Spleen (tissue), 11 donors: ENCODE measurements around the gene ADAMTS19. TPM values are rescaled to one million over a fixed set of nuclear protein-coding genes. Genes with fewer than 3 reads are reported as not detected.
"Not testable (repeated sequence)": the region's sequence is repeated elsewhere in the genome, so short reads cannot be mapped to it uniquely, and the experiment has no call there.

Experiments
- DNase-seq: peaks from one replicate; pipeline ENCODE4 v3.0.0-alpha.2; 2020
- H3K27ac ChIP-seq, 8 donors: fragments of 200-600 bp; sonication (generic) in 7 of 8; 1 replicate in 4 of 8; 2 replicates in 4 of 8; pipeline versions ENCODE4 v1.5.0 to v1.8.0; 2016 to 2021; ENCODE audit warnings: inconsistent platforms in 4 of 8, mild to moderate bottlenecking in 4 of 8, moderate library complexity in 1 of 8
- H3K27me3 ChIP-seq, 7 donors: fragments of 200-600 bp; sonication (generic) in 6 of 7; replicated peaks in 1 of 7; 1 replicate in 4 of 7; 2 replicates in 3 of 7; pipeline versions ENCODE4 v1.5.0 to v1.8.0; 2016 to 2021; ENCODE audit warnings: inconsistent platforms in 3 of 7, mild to moderate bottlenecking in 1 of 7
- H3K36me3 ChIP-seq, 6 donors: fragments of 200-600 bp; sonication (generic) in 5 of 6; 1 replicate in 4 of 6; 2 replicates in 2 of 6; pipeline versions ENCODE4 v1.5.0 to v1.8.0; 2016 to 2021; ENCODE audit warnings: inconsistent platforms in 2 of 6
- H3K4me1 ChIP-seq, 6 donors: fragments of 200-600 bp; sonication (generic) in 5 of 6; 1 replicate in 3 of 6; 2 replicates in 3 of 6; pipeline versions ENCODE4 v1.5.0 to v1.8.0; 2016 to 2021; ENCODE audit warnings: inconsistent platforms in 3 of 6
- H3K4me3 ChIP-seq, 8 donors: fragments of 200-600 bp; sonication (generic) in 7 of 8; 1 replicate in 4 of 8; 2 replicates in 4 of 8; pipeline versions ENCODE4 v1.5.0 to v1.8.0; 2016 to 2021; ENCODE audit warnings: inconsistent platforms in 4 of 8, mild to moderate bottlenecking in 4 of 8, moderate library complexity in 2 of 8
- H3K9me3 ChIP-seq, 8 donors: fragments of 200-600 bp; sonication (generic) in 7 of 8; 1 replicate in 4 of 8; 2 replicates in 4 of 8; pipeline versions ENCODE4 v1.5.0 to v1.8.0; 2016 to 2021; ENCODE audit warnings: inconsistent platforms in 4 of 8
- POLR2A ChIP-seq, 3 donors: fragments of 450-650 bp; IDR thresholded peaks; one replicate each; pipeline ENCODE4 v1.5.1; 2017; ENCODE audit warnings: antibody characterized with exemption in 3 of 3, mild to moderate bottlenecking in 1 of 3
- POLR2AphosphoS5 ChIP-seq, 3 donors: sonication (generic); formaldehyde crosslinking; IDR thresholded peaks; one replicate each; pipeline ENCODE4 v1.5.1; 2017; ENCODE audit warnings: antibody characterized with exemption in 3 of 3
- WGBS, 5 donors: extraction: QIAGEN DNeasy Blood & Tissue Kit in 3 of 5; methylation state at CpG; one replicate each; pipeline versions ENCODE4 v1.1.5 to v1.1.7; 2013 to 2018; 5-methylcytosine and 5-hydroxymethylcytosine counted together
- intact Hi-C: fragments of 100-400 bp; cut with DNase I; formaldehyde crosslinking; loops from one replicate; pipeline ENCODE4 v1.15.0; 2023; ENCODE audit warnings: low total_unique reads
- polyA plus RNA-seq, 3 donors: library from polyadenylated mRNA; stranded (reverse); fragments of 200-250 nt; gene quantifications; one replicate each; pipeline ENCODE4 v1.2.1, GENCODE V29; 2013
- total RNA-seq, 7 donors: library from RNA; depleted of rRNA in 3 of 7; stranded (reverse); fragments of >200 nt in 3 of 7; fragmentation: NEBNext Ultra II Directional in 4 of 7; extraction: Animal tissue kit (Norgen Biotek cat#: 25700) in 4 of 7; gene quantifications; one replicate each; pipeline versions ENCODE4 v1.1.0 to v1.2.1, GENCODE V29; 2016 to 2021
- TF ChIP-seq, protein P1 (sequence below), 11 experiments: fragments of 200-600 bp in 7 of 11; fragments of 450-650 bp in 4 of 11; sonication (generic) in 4 of 11; IDR thresholded peaks in 8 of 11; conservative IDR thresholded peaks in 3 of 11; 1 replicate in 7 of 11; 2 replicates in 4 of 11; pipeline versions ENCODE4 v1.4.0 to v1.8.0; 2016 to 2021; ENCODE audit warnings: antibody characterized with exemption in 11 of 11, inconsistent platforms in 4 of 11, mild to moderate bottlenecking in 1 of 11
- donor health status: healthy with polysubstance abuse.
- donor health status: DM: no; HTN: no; CAD: no; lungs with moderate emphysema.
- donor health status: DM: no; HTN: no; CAD: no.
- donor health status: Bipolar disorder and iron deficiency.
- donor health status: healthy.
- donor health status: DM: no; HTN: no; CAD: no.
- donor health status: DM: yes; HTN: yes; CAD: no.

Gene ADAMTS19
- total and polyA plus RNA-seq, 10 donors: 0.02 TPM; not detected in 9

DNA sequence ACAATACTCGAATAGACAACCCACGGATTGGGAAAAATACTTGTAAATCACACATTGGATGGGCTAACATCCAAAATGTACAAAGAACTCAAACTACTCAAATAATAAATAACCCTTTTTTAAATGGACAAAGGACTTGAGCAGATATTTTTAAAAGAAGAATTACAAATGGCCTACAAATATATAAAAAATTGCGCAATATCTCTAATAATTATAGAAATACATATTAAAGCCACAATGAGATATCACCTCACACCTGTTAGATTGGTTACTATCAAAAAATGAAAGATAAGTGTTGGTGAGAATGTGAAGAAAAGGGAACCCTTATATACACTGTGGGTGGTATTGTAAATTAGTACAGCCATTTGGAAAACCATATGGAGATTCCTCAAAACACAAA lies 40.8 kb upstream of the ADAMTS19 start:
- Histone ChIP-seq H3K27me3 (no peaks in the 10 kb centered on the region), H3K9me3 (peaks cover 0 to 17% (median 10%) of the 10 kb centered on the region in 8 donors), H3K4me3 (no peak overlapping the region), H3K4me1 (no peaks in the 10 kb centered on the region), H3K36me3 (no peaks in the 10 kb centered on the region), H3K27ac (no peak overlapping the region)
- intact Hi-C loops: no loop called here
- 80 to 92% (median 86%) methylated on average over 3 of the region's 3 CpGs for WGBS, 5 donors
- DNase-seq: no peak
- no peak for TF ChIP-seq POLR2AphosphoS5 (IDR thresholded peaks at IDR 0.05)
- TF ChIP-seq POLR2A (IDR thresholded peaks at IDR 0.05): no peak
- TF ChIP-seq, protein P1, sequence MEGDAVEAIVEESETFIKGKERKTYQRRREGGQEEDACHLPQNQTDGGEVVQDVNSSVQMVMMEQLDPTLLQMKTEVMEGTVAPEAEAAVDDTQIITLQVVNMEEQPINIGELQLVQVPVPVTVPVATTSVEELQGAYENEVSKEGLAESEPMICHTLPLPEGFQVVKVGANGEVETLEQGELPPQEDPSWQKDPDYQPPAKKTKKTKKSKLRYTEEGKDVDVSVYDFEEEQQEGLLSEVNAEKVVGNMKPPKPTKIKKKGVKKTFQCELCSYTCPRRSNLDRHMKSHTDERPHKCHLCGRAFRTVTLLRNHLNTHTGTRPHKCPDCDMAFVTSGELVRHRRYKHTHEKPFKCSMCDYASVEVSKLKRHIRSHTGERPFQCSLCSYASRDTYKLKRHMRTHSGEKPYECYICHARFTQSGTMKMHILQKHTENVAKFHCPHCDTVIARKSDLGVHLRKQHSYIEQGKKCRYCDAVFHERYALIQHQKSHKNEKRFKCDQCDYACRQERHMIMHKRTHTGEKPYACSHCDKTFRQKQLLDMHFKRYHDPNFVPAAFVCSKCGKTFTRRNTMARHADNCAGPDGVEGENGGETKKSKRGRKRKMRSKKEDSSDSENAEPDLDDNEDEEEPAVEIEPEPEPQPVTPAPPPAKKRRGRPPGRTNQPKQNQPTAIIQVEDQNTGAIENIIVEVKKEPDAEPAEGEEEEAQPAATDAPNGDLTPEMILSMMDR (IDR thresholded peaks at IDR 0.05 in 8 of 11, conservative IDR thresholded peaks at IDR 0.05 in 3 of 11): no peak

DNA sequence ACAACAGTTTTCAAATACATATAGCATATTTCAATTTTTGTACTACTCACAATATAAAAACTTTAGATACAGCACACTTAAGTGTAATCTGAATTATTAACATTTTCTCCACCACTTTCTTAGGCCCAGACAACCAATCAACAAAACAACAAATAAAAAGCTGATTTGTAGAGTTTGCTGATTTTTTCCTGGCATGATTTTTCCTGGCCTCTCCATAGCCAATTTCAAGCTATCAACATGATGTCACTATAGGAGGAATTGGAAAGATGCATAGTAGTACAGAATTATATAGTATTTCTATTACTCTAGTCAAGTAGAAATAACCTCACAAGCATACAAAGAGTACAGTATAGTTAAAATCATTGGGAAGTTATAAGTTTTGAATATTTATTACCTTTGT lies 35.1 kb upstream of the ADAMTS19 start:
- H3K4me1 ChIP-seq: no peaks in the 10 kb centered on the region
- no peak overlapping the region for H3K27ac ChIP-seq
- TF ChIP-seq POLR2A (IDR thresholded peaks at IDR 0.05) (no peak), POLR2AphosphoS5 (IDR thresholded peaks at IDR 0.05) (no peak)
- TF ChIP-seq, protein P1 (IDR thresholded peaks at IDR 0.05 in 8 of 11, conservative IDR thresholded peaks at IDR 0.05 in 3 of 11): no peak
- H3K36me3 ChIP-seq: no peaks in the 10 kb centered on the region
- no peak overlapping the region for H3K4me3 ChIP-seq
- no peak for DNase-seq
- H3K27me3 ChIP-seq: no peaks in the 10 kb centered on the region
- intact Hi-C loops: no loop called here
- H3K9me3 ChIP-seq: no peaks in the 10 kb centered on the region

DNA sequence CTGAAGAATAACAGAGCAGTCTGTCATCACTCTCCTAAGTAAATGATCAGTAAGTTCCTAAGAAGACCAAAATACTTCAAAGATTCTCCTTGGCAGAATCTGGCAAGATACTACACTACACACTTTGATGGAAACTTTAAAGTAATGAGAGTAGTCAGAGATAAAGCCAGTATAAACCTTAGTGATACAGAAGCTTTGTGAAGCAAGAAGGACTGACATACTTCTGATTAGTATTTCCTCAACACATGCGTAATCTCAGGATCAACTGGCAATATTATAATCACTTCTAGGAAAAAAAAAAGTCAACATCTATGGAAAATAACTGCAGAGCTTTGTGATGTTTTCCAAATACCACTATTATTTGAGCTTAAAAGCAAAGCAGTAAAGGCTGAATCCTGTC lies 34.0 kb upstream of the ADAMTS19 start:
- Histone ChIP-seq H3K36me3 (no peaks in the 10 kb centered on the region), H3K4me3 (no peak overlapping the region), H3K27me3 (no peaks in the 10 kb centered on the region), H3K9me3 (no peaks in the 10 kb centered on the region), H3K4me1 (no peaks in the 10 kb centered on the region), H3K27ac (no peak overlapping the region)
- intact Hi-C loops: no loop called here
- DNase-seq: no peak
- 80 to 94% (median 88%) methylated on average over 1 of the region's 1 CpG for WGBS, 5 donors
- TF ChIP-seq POLR2AphosphoS5 (IDR thresholded peaks at IDR 0.05): no peak

DNA sequence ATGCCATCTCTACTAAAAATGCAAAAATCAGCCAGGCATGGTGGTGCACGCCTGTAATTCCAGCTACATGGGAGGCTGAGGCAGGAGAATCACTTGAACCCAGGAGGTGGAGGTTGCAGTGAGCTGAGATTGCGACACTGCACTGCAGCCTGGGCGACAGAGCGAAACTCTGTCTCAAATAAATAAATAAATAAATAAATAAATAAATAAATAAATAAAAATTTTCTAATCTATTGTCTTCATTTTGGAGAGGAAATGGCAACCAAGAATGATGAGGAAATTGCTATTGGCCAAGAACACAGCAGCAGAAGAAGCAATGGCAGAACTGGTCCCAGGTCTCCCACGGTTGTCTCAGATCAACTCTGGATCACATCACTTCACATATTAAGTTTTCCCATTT lies 31.5 kb upstream of the ADAMTS19 start:
- H3K9me3 ChIP-seq, DNase-seq, H3K27me3 ChIP-seq, H3K4me3 ChIP-seq, H3K36me3 ChIP-seq, intact Hi-C loops, H3K27ac ChIP-seq, H3K4me1 ChIP-seq: not testable (repeated sequence)
- 69 to 92% (median 86%) methylated on average over 5 of the region's 5 CpGs for WGBS, 5 donors

DNA sequence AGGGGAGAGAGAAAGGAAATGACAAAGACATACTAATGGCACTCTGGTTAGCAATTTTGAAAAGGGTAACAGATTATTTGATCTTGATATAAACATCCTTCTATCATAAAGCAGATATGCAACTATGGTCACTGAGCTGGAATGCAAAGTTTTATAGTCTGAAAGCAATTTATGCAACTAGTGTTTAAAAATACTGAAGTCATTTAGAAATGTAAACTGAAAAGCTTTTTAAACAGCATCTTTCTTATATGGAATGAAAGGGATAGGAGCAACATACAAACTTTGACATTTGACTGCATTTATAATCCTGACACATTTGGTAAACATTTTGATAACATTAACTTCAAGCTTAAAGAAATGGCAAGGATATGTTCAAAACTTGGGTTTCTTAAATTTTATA lies 28.7 kb upstream of the ADAMTS19 start:
- Histone ChIP-seq H3K27me3 (no peaks in the 10 kb centered on the region), H3K4me1 (no peaks in the 10 kb centered on the region), H3K36me3 (no peaks in the 10 kb centered on the region), H3K9me3 (no peaks in the 10 kb centered on the region), H3K27ac (no peak overlapping the region), H3K4me3 (no peak overlapping the region)
- no peak for DNase-seq
- TF ChIP-seq POLR2AphosphoS5 (IDR thresholded peaks at IDR 0.05) (no peak), POLR2A (IDR thresholded peaks at IDR 0.05) (no peak)
- TF ChIP-seq, protein P1 (IDR thresholded peaks at IDR 0.05 in 8 of 11, conservative IDR thresholded peaks at IDR 0.05 in 3 of 11): no peak
- intact Hi-C loops: no loop called here
